A549 (cell line): Measurements from ENCODE around the gene DSCAM. TPM values are rescaled to one million over a fixed set of nuclear protein-coding genes. Genes with fewer than 3 reads are reported as not detected.

Source experiments
- ATAC-seq, 2 experiments: fragments of 200-7000 bp in 1 of 2; fragments of >200 bp in 1 of 2; cut with Nextera tagmentation in 1 of 2; cut with Tn5 transposase in 1 of 2; 3 replicates each; pipeline versions ENCODE4 v1.8.0 to v1.9.1; 2018 to 2020; ENCODE audit warnings: mild to moderate bottlenecking in 1 of 2, moderate library complexity in 1 of 2
- CTCF ChIA-PET: fragments of 300-600 bp; sonication (Branson Sonifier 250); formaldehyde crosslinking; extraction: SDS; loops from one replicate; lab custom pipeline; 2021; ENCODE audit warnings: antibody characterized with exemption, inconsistent platforms; lab: Yijun Ruan, JAX
- POLR2A ChIA-PET: fragments of 350-600 bp; formaldehyde crosslinking; extraction: SDS; loops from one replicate; lab custom pipeline; 2021; ENCODE audit warnings: antibody characterized with exemption, inconsistent platforms; lab: Yijun Ruan, JAX
- DNase-seq, 2 experiments: peaks; one replicate each; pipeline versions ENCODE4 v3.0.0 to v3.0.0-alpha.2; 2011 to 2016; ENCODE audit warnings: low read depth in 1 of 2, low spot score in 1 of 2
- FAIRE-seq: peaks from 2 replicates; lab custom pipeline; 2011; peaks lifted over from hg19 to GRCh38; lab: Jason Lieb, UNC
- H3K27ac ChIP-seq, 2 experiments: fragments of >200 bp; sonication (Bioruptor Twin); formaldehyde crosslinking; 3 replicates each; pipeline ENCODE4 v1.5.1; 2016 to 2017
- H3K4me1 ChIP-seq: fragments of >200 bp; sonication (Bioruptor Twin); formaldehyde crosslinking; 3 replicates; pipeline ENCODE4 v1.6.1; 2016
- H3K4me2 ChIP-seq: fragments of >200 bp; sonication (Bioruptor Twin); formaldehyde crosslinking; 3 replicates; pipeline ENCODE4 v1.6.1; 2016
- H3K4me3 ChIP-seq: fragments of >200 bp; sonication (Bioruptor Twin); formaldehyde crosslinking; 3 replicates; pipeline ENCODE4 v1.5.1; 2016
- H3K9me3 ChIP-seq: fragments of >200 bp; sonication (Bioruptor Twin); formaldehyde crosslinking; 3 replicates; pipeline ENCODE4 v1.6.1; 2016
- BCL3 ChIP-seq: fragments of >200 bp; sonication (Bioruptor Twin); formaldehyde crosslinking; IDR thresholded peaks from 3 replicates; pipeline ENCODE4 v1.6.1; 2016
- BHLHE40 ChIP-seq: IDR thresholded peaks from 2 replicates; pipeline ENCODE4 v1.6.1; 2012; ENCODE audit warnings: low read depth, low read length, inconsistent platforms
- CBX2 ChIP-seq: fragments of 200-600 bp; sonication (generic); IDR thresholded peaks from 2 replicates; pipeline ENCODE4 v1.6.1; 2016; ENCODE audit warnings: low read depth, mild to moderate bottlenecking, borderline replicate concordance
- CHD2 ChIP-seq: fragments of 150-350 bp; IDR thresholded peaks from 2 replicates; pipeline ENCODE4 v1.6.1; 2014; ENCODE audit warnings: low read length; ENCODE audit not compliant: partially characterized antibody
- CHD4 ChIP-seq: fragments of 200-600 bp; sonication (generic); IDR thresholded peaks from 2 replicates; pipeline ENCODE4 v1.6.1; 2016; ENCODE audit warnings: antibody characterized with exemption, mild to moderate bottlenecking, borderline replicate concordance
- E2F6 ChIP-seq: IDR thresholded peaks from 2 replicates; pipeline ENCODE4 v1.6.1; 2012; ENCODE audit warnings: low read depth, borderline replicate concordance
- ELK1 ChIP-seq: fragments of 150-350 bp; IDR thresholded peaks from 2 replicates; pipeline ENCODE4 v1.6.1; 2014; ENCODE audit warnings: low read depth, mild to moderate bottlenecking, low read length
- ESRRA ChIP-seq: fragments of 150-350 bp; IDR thresholded peaks from 2 replicates; pipeline ENCODE4 v1.6.1; 2014; ENCODE audit warnings: mild to moderate bottlenecking, low read length, borderline replicate concordance
- FOSB ChIP-seq: fragments of 250-450 bp; sonication (Bioruptor Pico); IDR thresholded peaks from 2 replicates; pipeline ENCODE4 v1.5.0; 2020; ENCODE audit warnings: mild to moderate bottlenecking, moderate library complexity
- GATA3 ChIP-seq: IDR thresholded peaks from 2 replicates; pipeline ENCODE4 v1.6.1; 2012; ENCODE audit warnings: borderline replicate concordance
- HDAC2 ChIP-seq: fragments of 200-600 bp; sonication (generic); IDR thresholded peaks from 2 replicates; pipeline ENCODE4 v1.6.1; 2016
- HES2 ChIP-seq: fragments of >200 bp; sonication (Bioruptor Twin); formaldehyde crosslinking; IDR thresholded peaks from 2 replicates; pipeline ENCODE4 v1.6.1; 2016
- HOXA7 ChIP-seq: fragments of 250-450 bp; sonication (Bioruptor Pico); IDR thresholded peaks from 2 replicates; pipeline ENCODE4 v1.5.0; 2020; ENCODE audit warnings: mild to moderate bottlenecking, moderate library complexity
- HOXB5 ChIP-seq: fragments of 250-450 bp; sonication (Bioruptor Pico); IDR thresholded peaks from 2 replicates; pipeline ENCODE4 v1.5.0; 2020; ENCODE audit warnings: mild to moderate bottlenecking, moderate library complexity
- JUNB ChIP-seq: fragments of >200 bp; sonication (Bioruptor Twin); formaldehyde crosslinking; IDR thresholded peaks from 2 replicates; pipeline ENCODE4 v1.6.1; 2016
- MAFK ChIP-seq: fragments of 450-650 bp; IDR thresholded peaks from 2 replicates; pipeline ENCODE4 v1.6.1; 2014; ENCODE audit not compliant: partially characterized antibody
- MAZ ChIP-seq: fragments of 150-350 bp; IDR thresholded peaks from 2 replicates; pipeline ENCODE4 v1.6.1; 2014; ENCODE audit warnings: antibody characterized with exemption, low read depth, low read length, borderline replicate concordance
- POLR2A ChIP-seq: IDR thresholded peaks from 2 replicates; pipeline ENCODE4 v1.6.1; 2012; ENCODE audit warnings: mild to moderate bottlenecking, low read length
- RAD21 ChIP-seq, 2 experiments: fragments of >200 bp in 1 of 2; sonication (Bioruptor Twin) in 1 of 2; formaldehyde crosslinking in 1 of 2; IDR thresholded peaks in 1 of 2; conservative IDR thresholded peaks in 1 of 2; 2 replicates in 1 of 2; 3 replicates in 1 of 2; pipeline ENCODE4 v1.6.1; 2012 to 2018; ENCODE audit warnings: inconsistent platforms in 1 of 2
- RCOR1 ChIP-seq: fragments of 150-350 bp; IDR thresholded peaks from 2 replicates; pipeline ENCODE4 v1.6.1; 2014; ENCODE audit warnings: antibody characterized with exemption, low read length, low read depth
- RFX5 ChIP-seq: fragments of 450-650 bp; IDR thresholded peaks from 2 replicates; pipeline ENCODE4 v1.7.1; 2014; ENCODE audit warnings: antibody characterized with exemption, mild to moderate bottlenecking, moderate library complexity
- RNF2 ChIP-seq: fragments of 200-600 bp; sonication (generic); IDR thresholded peaks from 2 replicates; pipeline ENCODE4 v1.6.1; 2016; ENCODE audit warnings: low read depth, mild to moderate bottlenecking, antibody characterized with exemption, moderate library complexity, borderline replicate concordance
- SMC3 ChIP-seq: fragments of >200 bp; sonication (Bioruptor Twin); formaldehyde crosslinking; IDR thresholded peaks from 3 replicates; pipeline ENCODE4 v1.6.1; 2018; ENCODE audit warnings: inconsistent platforms
- SREBF2 ChIP-seq: fragments of 450-650 bp; IDR thresholded peaks from 2 replicates; pipeline ENCODE4 v1.6.1; 2014; ENCODE audit warnings: mild to moderate bottlenecking, moderate library complexity
- TFCP2L1 ChIP-seq: fragments of 250-450 bp; sonication (Bioruptor Pico); IDR thresholded peaks from 2 replicates; pipeline ENCODE4 v1.5.0; 2021; ENCODE audit warnings: mild to moderate bottlenecking
- TP53 ChIP-seq: fragments of 250-450 bp; sonication (Bioruptor Pico); IDR thresholded peaks from 2 replicates; pipeline ENCODE4 v1.5.0; 2021; ENCODE audit warnings: mild to moderate bottlenecking, moderate library complexity
- ZFP36 ChIP-seq: fragments of 450-650 bp; IDR thresholded peaks from 2 replicates; pipeline ENCODE4 v1.6.1; 2014; ENCODE audit warnings: borderline replicate concordance; ENCODE audit not compliant: partially characterized antibody
- ZNF302 ChIP-seq: fragments of 250-450 bp; sonication (Bioruptor Pico); IDR thresholded peaks from 2 replicates; pipeline ENCODE4 v1.9.0; 2021; ENCODE audit warnings: inconsistent platforms, mild to moderate bottlenecking, moderate library complexity
- WGBS: methylation state at CpG from one replicate; pipeline ENCODE4 v1.1.6; 2017; ENCODE audit errors: missing lambda C conversion rate; 5-methylcytosine and 5-hydroxymethylcytosine counted together
- polyA plus RNA-seq, 4 experiments: library from polyadenylated mRNA; depleted of rRNA in 3 of 4; stranded (reverse); fragments of >200 nt; fragmentation: RNase III in 1 of 4; extraction: RNeasy Plus Mini Kit Qiagen cat#74134 plus additional on column Dnase treatment in 1 of 4; gene quantifications; 2 replicates in 3 of 4; 3 replicates in 1 of 4; pipeline ENCODE4 v1.2.3, GENCODE V29; 2011 to 2017

DSCAM gene
- polyA plus RNA-seq, 2 of the 4 experiments (the other 2 are of a cell fraction): not detected

GRCh38 chr21:40587736-40588346 lies 259.1 kb downstream of the DSCAM start:
- H3K4me2 ChIP-seq: no peak overlapping the region
- no peak overlapping the region for H3K27ac ChIP-seq
- CTCF ChIA-PET: interaction anchor here (0.8 kb wide), 1 partner anchor 15 kb away, joined by 3 read pairs; no protein-coding TSS in a partner anchor
- no peak overlapping the region for H3K4me3 ChIP-seq
- no peak for FAIRE-seq
- 3% methylated on average over 3 of the region's 3 CpGs for WGBS
- H3K4me1 ChIP-seq: no peaks in the 10 kb centered on the region
- H3K9me3 ChIP-seq: no peaks in the 10 kb centered on the region
- no peak for DNase-seq
- POLR2A ChIA-PET: no interaction called here
- no peak for TF ChIP-seq CHD4
- no peak for TF ChIP-seq FOSB (CRISPR knock-in tag)
- TF ChIP-seq ZNF302 (CRISPR knock-in tag): no peak
- TF ChIP-seq ELK1: no peak
- no peak for TF ChIP-seq RNF2
- TF ChIP-seq BHLHE40: no peak
- no peak for TF ChIP-seq SREBF2
- TF ChIP-seq TFCP2L1: no peak
- TF ChIP-seq BCL3: no peak
- no peak for TF ChIP-seq ZFP36
- TF ChIP-seq HES2: no peak
- no peak for TF ChIP-seq HDAC2
- no peak for TF ChIP-seq HOXA7 (CRISPR knock-in tag)
- no peak for TF ChIP-seq SMC3
- no peak for TF ChIP-seq RFX5
- TF ChIP-seq JUNB: no peak
- no peak for TF ChIP-seq CHD2
- no peak for ATAC-seq

GRCh38 chr21:40586575-40586974 lies 260.4 kb downstream of the DSCAM start:
- ChIA-PET CTCF (no interaction called here), POLR2A (no interaction called here)
- ATAC-seq: no peak
- H3K4me3 ChIP-seq: no peak overlapping the region
- no peaks in the 10 kb centered on the region for H3K4me1 ChIP-seq
- H3K9me3 ChIP-seq: no peaks in the 10 kb centered on the region
- no peak for FAIRE-seq
- 32% methylated on average over 2 of the region's 2 CpGs for WGBS
- no peak overlapping the region for H3K27ac ChIP-seq
- DNase-seq: no peak
- TF ChIP-seq ZNF302 (CRISPR knock-in tag) (no peak), RAD21 (conservative IDR thresholded peaks at IDR 0.05 in 1 of 2, IDR thresholded peaks at IDR 0.05 in 1 of 2) (no peak), HES2 (no peak), POLR2A (no peak), HOXA7 (CRISPR knock-in tag) (no peak), ESRRA (no peak), MAZ (no peak), HOXB5 (CRISPR knock-in tag) (no peak), TP53 (CRISPR knock-in tag) (no peak), BCL3 (no peak), MAFK (no peak), RFX5 (no peak), ZFP36 (no peak), CBX2 (no peak), E2F6 (no peak), SMC3 (no peak), GATA3 (no peak), RCOR1 (no peak)
- TF ChIP-seq, all 56 proteins: peak for 0
- H3K4me2 ChIP-seq: no peak overlapping the region
